Liver (tissue), 9 donors: ENCODE data around the gene SGSH. TPM values are rescaled to one million over a fixed set of nuclear protein-coding genes. Genes with fewer than 3 reads are reported as not detected.

Source experiments
- DNase-seq: peaks from one replicate; pipeline ENCODE4 v3.0.0-alpha.2; 2017; ENCODE audit warnings: low spot score
- H3K27ac ChIP-seq, 2 donors: one replicate each; pipeline ENCODE4 v1.7.0; 2013; ENCODE audit warnings: inconsistent platforms in 2 of 2, low read length in 2 of 2, control low read depth in 1 of 2, low read depth in 1 of 2, mild to moderate bottlenecking in 1 of 2
- H3K27me3 ChIP-seq, 4 donors: one replicate each; pipeline versions ENCODE4 v1.6.1 to v1.7.0; 2013; ENCODE audit warnings: low read length in 3 of 4, inconsistent platforms in 1 of 4, mild to moderate bottlenecking in 1 of 4, moderate library complexity in 1 of 4; ENCODE audit not compliant: control insufficient read depth in 4 of 4, insufficient read depth in 4 of 4
- H3K36me3 ChIP-seq, 4 donors: one replicate each; pipeline versions ENCODE4 v1.6.1 to v1.7.0; 2013; ENCODE audit warnings: low read length in 3 of 4, mild to moderate bottlenecking in 3 of 4, low read depth in 1 of 4, moderate library complexity in 1 of 4; ENCODE audit not compliant: control insufficient read depth in 4 of 4, insufficient read depth in 3 of 4
- H3K4me1 ChIP-seq, 4 donors: one replicate each; pipeline versions ENCODE4 v1.6.1 to v1.7.0; 2013; ENCODE audit warnings: low read length in 3 of 4, mild to moderate bottlenecking in 3 of 4, moderate library complexity in 1 of 4; ENCODE audit not compliant: control insufficient read depth in 4 of 4, insufficient read depth in 4 of 4
- H3K4me3 ChIP-seq, 3 donors: one replicate each; pipeline versions ENCODE4 v1.6.1 to v1.7.0; 2013; ENCODE audit warnings: low read length in 3 of 3, control low read depth in 1 of 3, low read depth in 1 of 3, mild to moderate bottlenecking in 1 of 3
- H3K9ac ChIP-seq, 2 donors: one replicate each; pipeline ENCODE4 v1.7.0; 2013; ENCODE audit warnings: low read length in 2 of 2, mild to moderate bottlenecking in 2 of 2, moderate library complexity in 2 of 2, control low read depth in 1 of 2, low read depth in 1 of 2
- H3K9me3 ChIP-seq, 4 donors: one replicate each; pipeline versions ENCODE4 v1.6.1 to v1.7.0; 2013; ENCODE audit warnings: low read length in 3 of 4; ENCODE audit not compliant: control insufficient read depth in 4 of 4
- CTCF ChIP-seq: fragments of 150-350 bp; IDR thresholded peaks from 2 replicates; pipeline ENCODE4 v1.5.1; 2017; ENCODE audit warnings: improper control_type of control experiment, low read depth, low read length; ENCODE audit not compliant: missing input control
- FOXA1 ChIP-seq: IDR thresholded peaks from 2 replicates; pipeline ENCODE4 v1.6.1; 2016; ENCODE audit warnings: antibody characterized with exemption
- FOXA2 ChIP-seq: IDR thresholded peaks from 2 replicates; pipeline ENCODE4 v1.6.1; 2016; ENCODE audit warnings: antibody characterized with exemption
- GABPA ChIP-seq, 2 donors: IDR thresholded peaks in 1 of 2; conservative IDR thresholded peaks in 1 of 2; 2 replicates each; pipeline ENCODE4 v1.6.1; 2016; ENCODE audit warnings: antibody characterized with exemption in 2 of 2, mild to moderate bottlenecking in 1 of 2, moderate library complexity in 1 of 2
- HNF4A ChIP-seq, 2 donors: conservative IDR thresholded peaks; 2 replicates each; pipeline ENCODE4 v1.6.1; 2016; ENCODE audit warnings: antibody characterized with exemption in 2 of 2, mild to moderate bottlenecking in 2 of 2
- HNF4G ChIP-seq: IDR thresholded peaks from 2 replicates; pipeline ENCODE4 v1.6.1; 2016; ENCODE audit warnings: antibody characterized with exemption
- JUND ChIP-seq, 2 donors: IDR thresholded peaks; 2 replicates each; pipeline ENCODE4 v1.6.1; 2016; ENCODE audit warnings: antibody characterized with exemption in 2 of 2
- NR2F2 ChIP-seq: IDR thresholded peaks from 2 replicates; pipeline ENCODE4 v1.6.1; 2016; ENCODE audit warnings: antibody characterized with exemption
- RAD21 ChIP-seq, 2 donors: IDR thresholded peaks; 2 replicates each; pipeline ENCODE4 v1.6.1; 2016; ENCODE audit warnings: antibody characterized with exemption in 2 of 2, mild to moderate bottlenecking in 2 of 2
- REST ChIP-seq: IDR thresholded peaks from 2 replicates; pipeline ENCODE4 v1.6.1; 2016; ENCODE audit warnings: antibody characterized with exemption, mild to moderate bottlenecking
- RXRA ChIP-seq, 2 donors: IDR thresholded peaks; 2 replicates each; pipeline ENCODE4 v1.6.1; 2017 to 2018; ENCODE audit warnings: antibody characterized with exemption in 2 of 2, mild to moderate bottlenecking in 1 of 2
- TAF1 ChIP-seq: conservative IDR thresholded peaks from 2 replicates; pipeline ENCODE4 v1.6.1; 2016; ENCODE audit warnings: antibody characterized with exemption, mild to moderate bottlenecking
- YY1 ChIP-seq: IDR thresholded peaks from 2 replicates; pipeline ENCODE4 v1.6.1; 2016; ENCODE audit warnings: antibody characterized with exemption, mild to moderate bottlenecking
- ZBTB33 ChIP-seq: IDR thresholded peaks from 2 replicates; pipeline ENCODE4 v1.6.1; 2016; ENCODE audit warnings: antibody characterized with exemption
- WGBS: extraction: QIAGEN DNeasy Blood & Tissue Kit; methylation state at CpG from one replicate; pipeline ENCODE4 v1.1.7; 2013; 5-methylcytosine and 5-hydroxymethylcytosine counted together
- polyA plus RNA-seq, 2 donors: library from polyadenylated mRNA; stranded (reverse) in 1 of 2; unstranded in 1 of 2; fragments of 200-250 nt in 1 of 2; fragments of >200 nt in 1 of 2; fragmentation: Nextera tagmentation in 1 of 2; extraction: Ambion mirVana in 1 of 2; gene quantifications; one replicate each; pipeline versions ENCODE4 v1.2.1 to v1.2.3, GENCODE V29; 2013 to 2015
- total RNA-seq, 2 donors: library from RNA; depleted of rRNA; stranded (reverse); fragments of >200 nt; gene quantifications; one replicate each; pipeline ENCODE4 v1.2.3, GENCODE V29; 2014
- donor health status: healthy.
- donor health status: healthy.
- donor health status: healthy.
- donor health status: healthy.
- donor health status: healthy.

Gene SGSH
- total and polyA plus RNA-seq, 4 donors = 5.8 to 19.8 (median 12.9) TPM

GRCh38 chr17:80265205-80266068 lies 45.3 kb upstream of the SGSH start:
- 86% methylated on average over 17 of the region's 17 CpGs for WGBS
- TF ChIP-seq GABPA (IDR thresholded peaks at IDR 0.05 in 1 of 2, conservative IDR thresholded peaks at IDR 0.05 in 1 of 2) (no peak), JUND (IDR thresholded peaks at IDR 0.05) (no peak), CTCF (no peak), FOXA1 (no peak), YY1 (no peak), HNF4G (no peak), NR2F2 (no peak)
- H3K36me3 ChIP-seq = peaks cover 2 to 15% (median 11%) of the 10 kb centered on the region in 4 donors
- H3K27ac ChIP-seq = peak overlapping the region in 1 of 2 donors; percentile 31
- H3K9me3 ChIP-seq = no peaks in the 10 kb centered on the region
- H3K9ac ChIP-seq = no peak overlapping the region
- peaks cover 14 to 36% (median 31%) of the 10 kb centered on the region in 4 donors for H3K4me1 ChIP-seq
- H3K27me3 ChIP-seq = no peaks in the 10 kb centered on the region
- H3K4me3 ChIP-seq = no peak overlapping the region
- no peak for DNase-seq

GRCh38 chr17:80264205-80265075 lies 44.3 kb upstream of the SGSH start:
- H3K36me3 ChIP-seq = peaks cover 2 to 11% (median 8%) of the 10 kb centered on the region in 4 donors
- H3K27me3 ChIP-seq = no peaks in the 10 kb centered on the region
- 68% methylated on average over 19 of the region's 19 CpGs for WGBS
- peak overlapping the region; percentile 22 to 76 for H3K9ac ChIP-seq
- H3K27ac ChIP-seq = peak overlapping the region; percentile 99 to 100
- TF ChIP-seq REST = no peak
- no peak for TF ChIP-seq GABPA (IDR thresholded peaks at IDR 0.05 in 1 of 2, conservative IDR thresholded peaks at IDR 0.05 in 1 of 2)
- no peak for TF ChIP-seq RAD21 (IDR thresholded peaks at IDR 0.05)
- TF ChIP-seq HNF4G = no peak
- TF ChIP-seq RXRA (IDR thresholded peaks at IDR 0.05) = no peak
- no peak for TF ChIP-seq FOXA2
- TF ChIP-seq NR2F2 = no peak
- TF ChIP-seq HNF4A (conservative IDR thresholded peaks at IDR 0.05) = no peak
- TF ChIP-seq FOXA1 = no peak
- TF ChIP-seq CTCF = no peak
- no peak for TF ChIP-seq TAF1
- no peak for TF ChIP-seq ZBTB33
- peak overlapping the region; percentile 43 to 66 (median 54) for H3K4me3 ChIP-seq
- no peak for DNase-seq
- no peaks in the 10 kb centered on the region for H3K9me3 ChIP-seq
- H3K4me1 ChIP-seq = peaks cover 14 to 40% (median 33%) of the 10 kb centered on the region in 4 donors
